ENCODE measurements around the gene NRF1. TPM values are rescaled to one million over a fixed set of nuclear protein-coding genes. Genes with fewer than 3 reads are reported as not detected.

Gene NRF1
- total RNA-seq, 4 donors from 2014 or later: 12.3 to 26.2 (median 19.7) TPM

- WGBS, 2 donors: 80 to 81% methylated on average over 17 of the region's 17 CpGs
- H3K36me3 ChIP-seq: no peaks in the 10 kb centered on the region
Observed at GRCh38 chr7:129768614-129769399, 157.3 kb downstream of the NRF1 start.

GRCh38 chr7:129769400-129769774 lies 157.9 kb downstream of the NRF1 start:
- 96 to 97% methylated on average over 7 to 8 of the region's 9 CpGs for WGBS, 2 donors
- H3K4me3 ChIP-seq: no peak overlapping the region
- H3K27me3 ChIP-seq: peaks cover 0 to 16% of the 10 kb centered on the region in 2 donors
- no peak overlapping the region for H3K27ac ChIP-seq
- TF ChIP-seq CTCF (IDR thresholded peaks at IDR 0.05) (no peak), EP300 (IDR thresholded peaks at IDR 0.05) (no peak), POLR2A (IDR thresholded peaks at IDR 0.05) (no peak)
- DNase-seq (ENCODE audit: low spot score in 2 of 2): no peak
- H3K4me1 ChIP-seq: no peaks in the 10 kb centered on the region
- no peaks in the 10 kb centered on the region for H3K36me3 ChIP-seq
- no peaks in the 10 kb centered on the region for H3K9me3 ChIP-seq

More at GRCh38 chr7:129768614-129769399, 157.3 kb downstream of the NRF1 start:
- TF ChIP-seq POLR2A (IDR thresholded peaks at IDR 0.05): no peak
- TF ChIP-seq EP300 (IDR thresholded peaks at IDR 0.05): no peak
- no peak for TF ChIP-seq CTCF (IDR thresholded peaks at IDR 0.05)
- Histone ChIP-seq H3K4me1 (no peaks in the 10 kb centered on the region), H3K9me3 (no peaks in the 10 kb centered on the region), H3K27me3 (peaks cover 0 to 13% of the 10 kb centered on the region in 2 donors), H3K27ac (no peak overlapping the region), H3K4me3 (no peak overlapping the region)
- DNase-seq (ENCODE audit: low spot score in 2 of 2): no peak

GRCh38 chr7:129769866-129770808 lies 158.6 kb downstream of the NRF1 start:
- TF ChIP-seq EP300 (IDR thresholded peaks at IDR 0.05) (no peak), POLR2A (IDR thresholded peaks at IDR 0.05) (no peak)
- Histone ChIP-seq H3K27ac (no peak overlapping the region), H3K4me3 (no peak overlapping the region), H3K36me3 (no peaks in the 10 kb centered on the region), H3K9me3 (no peaks in the 10 kb centered on the region), H3K4me1 (no peaks in the 10 kb centered on the region), H3K27me3 (peaks cover 0 to 23% of the 10 kb centered on the region in 2 donors)
- DNase-seq (ENCODE audit: low spot score in 2 of 2): no peak
- 80 to 83% methylated on average over 20 to 21 of the region's 21 CpGs for WGBS, 2 donors

GRCh38 chr7:129771201-129771927 lies 159.8 kb downstream of the NRF1 start:
- peaks cover 0 to 35% of the 10 kb centered on the region in 2 donors for H3K27me3 ChIP-seq
- no peaks in the 10 kb centered on the region for H3K9me3 ChIP-seq
- no peak for DNase-seq (ENCODE audit: low spot score in 2 of 2)
- TF ChIP-seq EP300 (IDR thresholded peaks at IDR 0.05): no peak
- TF ChIP-seq POLR2A (IDR thresholded peaks at IDR 0.05): no peak
- TF ChIP-seq CTCF (IDR thresholded peaks at IDR 0.05): no peak
- WGBS, 2 donors: 73 to 84% methylated on average over 10 to 19 of the region's 19 CpGs
- no peaks in the 10 kb centered on the region for H3K4me1 ChIP-seq
- no peak overlapping the region for H3K27ac ChIP-seq
- no peak overlapping the region for H3K4me3 ChIP-seq
- H3K36me3 ChIP-seq: no peaks in the 10 kb centered on the region

- WGBS, 2 donors: 58 to 62% methylated on average over 12 to 17 of the region's 18 CpGs
- Histone ChIP-seq H3K36me3 (no peaks in the 10 kb centered on the region), H3K4me3 (no peak overlapping the region), H3K27me3 (peaks cover 0 to 42% of the 10 kb centered on the region in 2 donors), H3K9me3 (no peaks in the 10 kb centered on the region), H3K27ac (no peak overlapping the region), H3K4me1 (no peaks in the 10 kb centered on the region)
- DNase-seq (ENCODE audit: low spot score in 2 of 2): no peak
- TF ChIP-seq EP300 (IDR thresholded peaks at IDR 0.05) (no peak), POLR2A (IDR thresholded peaks at IDR 0.05) (no peak), CTCF (IDR thresholded peaks at IDR 0.05) (no peak)
Observed at GRCh38 chr7:129771928-129772479, 160.5 kb downstream of the NRF1 start.

Measured in tibial nerve (tissue), 4 donors.